Stomach smooth muscle (tissue), 2 donors: ENCODE results near the gene RAB22A.

Experiments used
- H3K27ac ChIP-seq: one replicate; pipeline ENCODE4 v1.7.0; 2013; ENCODE audit warnings: mild to moderate bottlenecking, low read length, inconsistent platforms
- H3K27me3 ChIP-seq, 2 donors: one replicate each; pipeline ENCODE4 v1.7.0; 2013; ENCODE audit warnings: low read length in 2 of 2; ENCODE audit not compliant: insufficient read depth in 2 of 2, control insufficient read depth in 1 of 2
- H3K36me3 ChIP-seq, 2 donors: one replicate each; pipeline ENCODE4 v1.7.0; 2013; ENCODE audit warnings: low read length in 2 of 2; ENCODE audit not compliant: control insufficient read depth in 2 of 2, insufficient read depth in 2 of 2
- H3K4me1 ChIP-seq: one replicate; pipeline ENCODE4 v1.7.0; 2013; ENCODE audit warnings: low read length; ENCODE audit not compliant: control insufficient read depth, insufficient read depth
- H3K4me3 ChIP-seq, 2 donors: one replicate each; pipeline ENCODE4 v1.7.0; 2013; ENCODE audit warnings: low read length in 2 of 2
- H3K9ac ChIP-seq, 2 donors: one replicate each; pipeline ENCODE4 v1.7.0; 2013; ENCODE audit warnings: low read length in 2 of 2, mild to moderate bottlenecking in 1 of 2
- H3K9me3 ChIP-seq, 2 donors: one replicate each; pipeline ENCODE4 v1.7.0; 2013; ENCODE audit warnings: low read length in 2 of 2; ENCODE audit not compliant: control insufficient read depth in 2 of 2
- donor health status: healthy.
- donor health status: Pancreatic carcinoma.

The RAB22A gene, protein sequence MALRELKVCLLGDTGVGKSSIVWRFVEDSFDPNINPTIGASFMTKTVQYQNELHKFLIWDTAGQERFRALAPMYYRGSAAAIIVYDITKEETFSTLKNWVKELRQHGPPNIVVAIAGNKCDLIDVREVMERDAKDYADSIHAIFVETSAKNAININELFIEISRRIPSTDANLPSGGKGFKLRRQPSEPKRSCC

DNA sequence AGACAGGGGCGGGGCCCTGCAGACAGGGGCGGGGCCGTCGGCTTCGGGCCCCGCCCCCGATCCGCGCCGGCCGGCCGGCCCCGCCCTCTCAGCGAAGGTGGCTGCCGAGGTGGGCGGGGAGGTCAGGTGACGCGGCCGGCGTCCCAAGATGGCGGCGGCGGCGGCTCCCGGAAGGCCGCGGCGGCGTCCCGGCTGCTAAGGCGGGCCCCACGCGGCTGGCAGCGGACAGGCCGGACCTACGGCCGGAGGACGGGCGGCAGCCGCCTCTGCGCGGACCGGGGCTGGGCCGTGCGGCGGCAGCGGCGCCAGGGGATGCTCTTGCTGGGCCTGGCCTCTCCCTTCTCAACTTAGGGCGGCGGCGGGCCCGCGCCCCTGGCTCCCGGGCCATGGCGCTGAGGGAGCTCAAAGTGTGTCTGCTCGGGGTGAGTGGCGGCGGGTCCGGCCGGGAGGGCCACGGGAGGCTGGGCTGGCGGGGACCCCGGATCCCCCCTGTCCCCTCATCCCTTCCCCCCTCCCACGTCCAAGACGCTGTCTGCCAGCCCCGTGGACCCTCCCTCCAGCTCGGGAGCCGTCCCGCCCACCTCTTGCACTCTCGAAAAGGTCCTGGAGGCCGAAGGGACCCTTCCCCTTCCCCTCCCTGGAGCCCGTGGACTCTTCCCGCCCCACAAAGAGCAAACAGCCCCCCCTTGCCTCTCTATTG is at the start of gene RAB22A:
Gene RAB22A (plus strand): TSS at position 125 of the 700 bp plus-strand sequence. CDS start 262 bp downstream, at position 387.
- peak within 1 kb of the TSS; percentile 55 for H3K27ac ChIP-seq
- peak within 1 kb of the TSS; percentile 88 to 90 for H3K4me3 ChIP-seq
- peaks cover 17% of the 10 kb centered on the region for H3K4me1 ChIP-seq
- H3K9me3 ChIP-seq = no peaks in the 10 kb centered on the region
- peaks cover 7 to 9% of the 10 kb centered on the region in 2 donors for H3K36me3 ChIP-seq
- H3K9ac ChIP-seq = peak within 1 kb of the TSS; percentile 80 to 88
- H3K27me3 ChIP-seq = no peaks in the 10 kb centered on the region

DNA sequence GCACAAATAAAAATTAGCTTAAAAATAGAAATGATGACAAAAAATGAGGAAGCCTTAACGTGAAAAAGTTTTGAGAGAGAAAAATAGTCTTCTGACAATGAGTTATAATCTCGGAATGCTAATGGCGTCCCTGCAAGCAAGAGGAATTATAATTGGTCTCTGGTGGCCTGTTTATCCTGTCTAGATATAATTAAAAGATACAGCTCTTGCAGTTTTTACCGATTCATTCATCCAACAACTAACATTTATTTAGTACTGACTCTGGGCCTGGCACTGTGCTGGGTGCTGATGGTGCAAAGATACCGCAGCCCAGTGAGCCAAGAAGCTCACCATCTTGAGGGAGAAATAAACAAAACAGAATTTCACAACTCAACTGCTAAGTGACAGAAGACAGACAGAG is 49.5 kb upstream of the RAB22A start:
- Histone ChIP-seq H3K36me3 (peaks cover 13 to 20% of the 10 kb centered on the region in 2 donors), H3K9ac (no peak overlapping the region), H3K27me3 (no peaks in the 10 kb centered on the region), H3K9me3 (no peaks in the 10 kb centered on the region), H3K4me3 (no peak overlapping the region), H3K4me1 (no peaks in the 10 kb centered on the region), H3K27ac (no peak overlapping the region)

DNA sequence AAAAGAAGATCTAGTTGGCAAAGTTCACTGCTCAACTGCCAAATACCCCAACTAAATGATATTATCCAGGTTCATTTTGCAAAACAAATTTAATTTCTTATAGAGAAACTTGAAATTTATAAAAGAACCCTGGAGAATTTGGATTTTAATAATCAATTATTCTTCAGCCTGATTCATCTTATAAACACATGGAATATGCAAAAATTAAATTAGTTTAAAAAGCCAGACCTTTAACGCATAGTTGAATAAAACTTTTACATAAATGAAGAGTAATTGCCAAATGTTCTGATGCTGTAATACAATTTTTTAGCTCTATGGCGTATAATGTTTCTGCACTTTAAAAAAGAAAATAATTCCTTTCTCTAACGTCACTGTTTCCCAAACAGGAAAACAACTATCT is 47.9 kb upstream of the RAB22A start:
- Histone ChIP-seq H3K27ac (no peak overlapping the region), H3K36me3 (peaks cover 18 to 28% of the 10 kb centered on the region in 2 donors), H3K27me3 (no peaks in the 10 kb centered on the region), H3K4me3 (no peak overlapping the region), H3K9ac (no peak overlapping the region), H3K9me3 (no peaks in the 10 kb centered on the region), H3K4me1 (no peaks in the 10 kb centered on the region)

DNA sequence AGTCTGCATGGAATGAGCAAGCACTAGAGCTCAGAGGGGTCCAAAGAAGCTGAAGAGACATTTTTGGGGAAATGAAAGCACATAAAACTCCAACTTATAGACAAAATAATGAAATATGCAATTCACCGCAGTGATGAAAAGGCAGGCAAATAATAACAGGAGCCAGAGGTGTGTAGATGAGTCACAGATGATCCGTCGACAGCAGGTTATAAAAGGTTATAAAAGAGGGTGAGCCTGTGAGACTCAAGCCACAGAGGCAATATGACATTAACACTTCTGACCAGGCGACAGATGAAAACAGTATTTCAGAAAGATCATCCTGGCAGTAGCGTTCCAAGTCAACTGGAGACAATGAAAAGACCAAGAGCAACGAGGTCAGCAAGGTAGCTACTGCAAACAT is 45.2 kb upstream of the RAB22A start:
- Histone ChIP-seq H3K4me1 (no peaks in the 10 kb centered on the region), H3K9me3 (no peaks in the 10 kb centered on the region), H3K9ac (no peak overlapping the region), H3K4me3 (no peak overlapping the region), H3K27me3 (no peaks in the 10 kb centered on the region), H3K27ac (no peak overlapping the region), H3K36me3 (peaks cover 24 to 39% of the 10 kb centered on the region in 2 donors)

DNA sequence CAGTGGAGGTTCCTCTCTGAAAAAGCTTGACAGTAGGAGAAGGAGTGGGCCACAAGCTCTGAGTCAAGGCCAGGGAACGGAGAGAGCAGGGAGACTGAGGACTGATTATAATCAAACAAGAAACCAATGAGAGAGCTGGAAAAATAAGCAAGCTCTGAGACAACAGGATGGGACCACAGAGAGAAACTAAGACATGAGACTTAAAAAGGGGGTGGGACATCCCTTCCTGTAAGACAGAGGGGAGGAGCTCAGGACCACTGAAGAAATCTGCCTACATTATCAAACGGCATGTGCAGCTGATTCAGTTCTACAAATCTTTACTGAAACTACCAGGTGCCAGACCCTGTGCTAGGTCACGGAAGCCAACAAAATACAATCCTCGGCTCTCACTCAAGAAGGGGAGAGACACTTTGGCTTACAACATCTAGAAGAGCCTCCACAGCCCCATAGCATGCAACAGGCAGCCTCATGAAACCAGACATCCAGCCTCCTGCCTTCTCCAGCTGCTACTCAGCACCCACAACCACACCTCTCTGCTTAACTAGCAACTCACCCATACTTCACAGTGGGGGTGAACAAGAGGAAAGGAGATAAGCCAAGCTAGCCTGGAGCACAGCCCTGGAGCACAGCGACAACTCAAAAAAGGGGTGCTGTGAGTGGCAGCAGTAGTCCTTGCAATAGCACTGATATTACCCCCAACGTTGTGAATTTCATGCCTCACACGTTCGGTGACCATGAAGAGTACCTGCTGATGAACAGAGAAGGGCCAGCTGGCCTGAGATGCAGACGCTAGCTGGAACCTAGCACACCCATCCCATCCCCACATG is 41.9 kb upstream of the RAB22A start:
- Histone ChIP-seq H3K27ac (no peak overlapping the region), H3K9me3 (no peaks in the 10 kb centered on the region), H3K9ac (no peak overlapping the region), H3K4me1 (no peaks in the 10 kb centered on the region), H3K4me3 (no peak overlapping the region), H3K27me3 (no peaks in the 10 kb centered on the region), H3K36me3 (peaks cover 24 to 35% of the 10 kb centered on the region in 2 donors)

DNA sequence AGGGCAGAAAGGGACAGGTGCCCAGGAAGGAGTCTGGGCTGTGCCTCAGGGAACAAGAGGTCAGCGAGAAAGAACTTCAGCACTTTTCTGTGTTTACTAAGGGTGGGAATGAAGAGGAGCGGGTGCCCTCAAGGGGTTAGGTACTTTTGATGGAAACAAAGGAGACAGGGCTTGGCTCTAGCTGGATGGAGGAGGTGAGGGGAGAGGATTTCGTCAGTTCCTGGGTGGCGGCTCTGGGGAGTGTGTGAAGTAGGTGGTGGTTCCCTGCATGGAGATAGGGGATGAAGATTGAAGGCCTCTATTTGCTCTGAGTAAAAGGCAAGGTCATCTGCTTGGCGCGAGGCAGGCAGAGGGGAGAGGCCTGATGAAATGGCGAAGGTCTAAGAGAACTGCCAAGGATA is 41.1 kb upstream of the RAB22A start:
- Histone ChIP-seq H3K27ac (no peak overlapping the region), H3K4me1 (no peaks in the 10 kb centered on the region), H3K9ac (no peak overlapping the region), H3K4me3 (no peak overlapping the region), H3K9me3 (no peaks in the 10 kb centered on the region), H3K36me3 (peaks cover 16 to 32% of the 10 kb centered on the region in 2 donors), H3K27me3 (no peaks in the 10 kb centered on the region)

DNA sequence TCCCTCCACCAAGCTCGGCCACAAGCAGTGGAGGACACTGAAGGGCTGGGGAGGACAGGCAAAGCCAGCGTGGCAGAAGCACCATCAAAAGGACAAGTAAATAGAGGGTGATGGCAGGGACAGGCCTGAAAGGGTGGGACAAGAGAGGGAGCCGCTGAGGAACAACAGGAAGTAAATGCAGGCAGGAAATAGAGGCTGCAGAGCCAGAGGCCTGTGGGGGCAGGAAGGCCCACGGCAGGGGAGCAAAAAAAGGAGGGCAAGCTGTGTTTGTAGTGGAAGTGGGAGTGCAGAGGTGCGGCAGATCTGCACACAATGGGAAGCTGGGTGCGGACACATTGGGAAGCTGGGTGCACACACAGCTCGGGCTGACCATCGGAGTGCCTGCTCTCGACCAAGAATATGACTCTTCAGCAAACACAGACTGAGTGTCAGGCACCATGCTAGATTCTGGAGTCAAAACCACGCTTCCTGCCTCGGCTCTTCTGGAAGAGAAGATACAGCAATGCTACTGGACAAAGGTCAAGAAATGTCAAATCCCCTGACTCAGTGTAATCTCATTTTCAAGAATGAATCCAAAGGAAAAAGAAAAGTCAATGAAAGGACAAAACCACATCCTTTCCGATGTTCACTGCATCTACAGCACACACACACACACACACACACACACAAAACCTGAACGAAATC is 40.4 kb upstream of the RAB22A start:
- no peak overlapping the region for H3K4me3 ChIP-seq
- H3K36me3 ChIP-seq = peaks cover 15 to 28% of the 10 kb centered on the region in 2 donors
- no peak overlapping the region for H3K27ac ChIP-seq

DNA sequence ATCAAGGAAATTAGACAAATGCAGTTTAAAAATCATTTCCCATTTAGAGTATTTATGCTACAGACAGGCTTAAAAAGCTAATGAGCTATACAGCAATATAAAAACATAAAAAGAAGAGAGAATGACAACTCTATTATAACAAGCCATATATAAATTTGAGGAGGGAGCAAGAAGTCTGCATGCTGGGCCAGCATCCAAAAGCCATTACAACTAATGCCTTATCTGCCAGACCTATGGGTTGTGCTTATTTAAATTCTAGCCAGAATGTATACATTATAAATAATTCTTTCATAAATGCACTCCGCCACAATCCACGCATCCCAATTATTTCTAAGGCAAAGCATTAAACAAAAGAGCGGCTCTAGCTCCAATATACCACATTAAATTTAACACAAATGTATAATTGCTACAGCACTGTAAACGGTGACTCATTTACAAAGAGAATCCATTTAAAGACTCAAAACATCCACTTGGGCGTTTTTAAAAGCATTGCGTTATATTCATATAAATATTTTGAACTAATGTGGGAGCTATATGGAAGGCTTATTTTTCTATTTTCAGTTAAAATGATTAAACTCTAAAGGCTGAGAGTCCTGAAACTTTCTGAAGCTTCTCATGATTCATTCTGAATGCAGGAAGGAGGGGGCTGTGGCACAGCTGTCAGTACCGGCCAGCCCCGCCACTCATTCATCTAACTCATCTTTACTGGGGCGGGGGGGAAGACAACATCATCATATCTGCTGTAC is 37.7 kb upstream of the RAB22A start:
- Histone ChIP-seq H3K9me3 (no peaks in the 10 kb centered on the region), H3K36me3 (peaks cover 10 to 11% of the 10 kb centered on the region in 2 donors), H3K27ac (no peak overlapping the region)

More for the DNA sequence above, 40.4 kb upstream of the RAB22A start:
- Histone ChIP-seq H3K4me1 (no peaks in the 10 kb centered on the region), H3K9ac (no peak overlapping the region), H3K9me3 (no peaks in the 10 kb centered on the region), H3K27me3 (no peaks in the 10 kb centered on the region)

DNA sequence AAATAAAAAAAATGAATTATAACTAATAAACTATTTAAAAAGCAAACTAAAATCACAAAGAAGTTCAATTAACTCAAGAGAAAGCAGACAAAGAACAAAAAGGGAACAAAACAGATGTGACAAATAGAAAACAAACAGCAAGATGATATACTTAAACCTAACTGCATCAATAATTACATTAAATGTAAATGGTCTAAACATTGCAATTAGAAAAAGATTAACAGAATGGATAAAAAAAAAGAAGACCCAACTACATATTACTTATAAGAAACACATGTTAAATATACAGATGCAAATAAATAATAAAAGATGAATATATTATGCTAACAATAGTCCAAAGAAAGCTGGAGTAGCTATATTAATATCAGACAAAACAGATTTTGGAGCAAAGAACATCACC is 35.1 kb upstream of the RAB22A start:
- Histone ChIP-seq H3K4me1 (no peaks in the 10 kb centered on the region), H3K27me3 (no peaks in the 10 kb centered on the region), H3K4me3 (no peak overlapping the region), H3K36me3 (peaks cover 0 to 4% of the 10 kb centered on the region in 2 donors), H3K9me3 (no peaks in the 10 kb centered on the region), H3K27ac (no peak overlapping the region), H3K9ac (no peak overlapping the region)

More for the DNA sequence above, 37.7 kb upstream of the RAB22A start:
- Histone ChIP-seq H3K4me1 (no peaks in the 10 kb centered on the region), H3K4me3 (no peak overlapping the region), H3K9ac (no peak overlapping the region), H3K27me3 (no peaks in the 10 kb centered on the region)

DNA sequence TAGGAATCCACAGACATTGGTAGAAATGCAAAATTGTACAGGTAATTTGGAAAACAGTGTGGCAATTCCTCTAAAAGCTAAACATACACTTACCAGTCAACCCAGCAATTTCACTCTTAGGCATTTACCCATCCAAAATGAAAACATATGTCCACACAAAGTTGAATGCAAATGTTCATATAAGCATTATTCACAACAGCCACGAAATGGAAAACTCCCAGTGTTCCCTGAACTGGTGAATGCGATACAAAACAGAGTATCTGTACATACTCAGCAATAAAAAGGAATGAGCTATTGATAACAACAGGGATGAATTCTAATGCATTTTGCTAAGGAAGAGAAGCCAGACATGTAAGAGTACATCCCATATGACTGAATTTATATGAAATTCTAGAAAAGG is 32.4 kb upstream of the RAB22A start:
- H3K27ac ChIP-seq = no peak overlapping the region
- no peaks in the 10 kb centered on the region for H3K36me3 ChIP-seq
- H3K4me1 ChIP-seq = no peaks in the 10 kb centered on the region

More for the DNA sequence above, 32.4 kb upstream of the RAB22A start:
- no peak overlapping the region for H3K4me3 ChIP-seq
- H3K9me3 ChIP-seq = no peaks in the 10 kb centered on the region
- H3K27me3 ChIP-seq = no peaks in the 10 kb centered on the region
- no peak overlapping the region for H3K9ac ChIP-seq
